T-helper 1 cell treated with Interleukin-12 subunit alpha and Interleukin-12 subunit beta and Interleukin-4 antibody, amounts not matched to agents 30 μg/mL and 1 μg/mL, for 36 hours (primary cell): ENCODE results near the gene PHKA1.
"Not testable (repeated sequence)": the region's sequence is repeated elsewhere in the genome, so short reads cannot be mapped to it uniquely, and the experiment has no call there.

ENCODE experiments used
- H3K27ac Mint-ChIP-seq: one replicate; pipeline ENCODE4 v1.8.0; 2021; ENCODE audit warnings: mild to moderate bottlenecking, mixed read lengths
- H3K27me3 Mint-ChIP-seq: one replicate; pipeline ENCODE4 v1.8.0; 2021; ENCODE audit warnings: low read depth, mixed read lengths
- H3K36me3 Mint-ChIP-seq: one replicate; pipeline ENCODE4 v1.8.0; 2021; ENCODE audit warnings: low read depth, mixed read lengths
- H3K4me1 Mint-ChIP-seq: one replicate; pipeline ENCODE4 v1.8.0; 2021; ENCODE audit warnings: low read depth, mixed read lengths
- H3K4me3 Mint-ChIP-seq: one replicate; pipeline ENCODE4 v1.8.0; 2021; ENCODE audit warnings: mild to moderate bottlenecking, moderate library complexity, mixed read lengths
- H3K9me3 Mint-ChIP-seq: one replicate; pipeline ENCODE4 v1.8.0; 2021; ENCODE audit warnings: mixed read lengths

Gene PHKA1

DNA sequence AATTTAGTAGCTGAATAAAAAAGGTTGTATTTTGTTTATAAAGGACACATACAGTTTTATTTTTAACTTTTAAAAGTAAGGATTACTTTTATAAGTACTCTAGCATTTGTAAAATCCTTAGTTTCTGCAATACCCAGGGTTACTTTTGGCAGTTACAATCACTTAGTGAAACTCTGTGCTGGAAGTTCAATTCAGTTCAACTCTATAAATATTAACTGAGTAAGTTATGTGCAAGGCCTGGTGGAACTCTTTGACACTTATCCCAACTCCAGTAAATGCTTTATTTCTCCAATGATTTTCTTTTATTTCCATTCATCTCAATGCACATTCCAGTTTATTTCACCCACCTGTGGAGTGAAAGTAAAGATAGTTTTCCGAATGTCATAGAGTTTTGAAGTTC is 78.2 kb downstream of the PHKA1 start:
- no peaks in the 10 kb centered on the region for H3K27me3 Mint-ChIP-seq

DNA sequence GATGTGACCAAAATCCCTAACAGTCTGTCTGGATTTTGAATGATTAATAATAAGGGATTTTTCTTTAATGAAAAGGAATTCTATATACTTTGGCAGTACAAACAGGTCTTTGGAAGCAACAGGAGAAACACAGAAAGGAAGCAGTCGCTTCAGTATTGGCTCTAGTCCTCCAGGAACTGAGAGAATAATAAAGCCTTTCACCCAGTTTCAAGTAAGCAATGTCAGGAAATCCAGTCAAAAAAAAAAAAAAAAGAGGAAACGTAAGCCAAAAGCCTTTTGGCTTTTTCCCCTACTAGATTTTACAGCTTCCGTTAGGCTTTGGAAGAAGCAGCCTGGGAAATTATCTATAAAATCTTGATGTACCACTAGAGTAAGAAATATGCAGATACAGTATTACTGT is 79.8 kb downstream of the PHKA1 start:
- no peaks in the 10 kb centered on the region for H3K36me3 Mint-ChIP-seq
- H3K27me3 Mint-ChIP-seq: no peaks in the 10 kb centered on the region
- H3K27ac Mint-ChIP-seq: no peak overlapping the region
- no peaks in the 10 kb centered on the region for H3K4me1 Mint-ChIP-seq
- no peak overlapping the region for H3K4me3 Mint-ChIP-seq
- H3K9me3 Mint-ChIP-seq: no peaks in the 10 kb centered on the region

More for the DNA sequence above, 78.2 kb downstream of the PHKA1 start:
- H3K4me3 Mint-ChIP-seq: no peak overlapping the region
- no peak overlapping the region for H3K27ac Mint-ChIP-seq
- H3K9me3 Mint-ChIP-seq: no peaks in the 10 kb centered on the region
- no peaks in the 10 kb centered on the region for H3K4me1 Mint-ChIP-seq
- no peaks in the 10 kb centered on the region for H3K36me3 Mint-ChIP-seq

GRCh38 chrX:72630185-72630584 is 83.9 kb downstream of the PHKA1 start:
- H3K36me3 Mint-ChIP-seq: no peaks in the 10 kb centered on the region
- H3K27me3 Mint-ChIP-seq: no peaks in the 10 kb centered on the region
- no peak overlapping the region for H3K27ac Mint-ChIP-seq

GRCh38 chrX:72624194-72624593 is 89.9 kb downstream of the PHKA1 start:
- Mint-ChIP-seq H3K27ac (no peak overlapping the region), H3K4me3 (no peak overlapping the region), H3K36me3 (no peaks in the 10 kb centered on the region), H3K9me3 (peaks cover 6% of the 10 kb centered on the region), H3K4me1 (peaks cover 15% of the 10 kb centered on the region), H3K27me3 (no peaks in the 10 kb centered on the region)

More at GRCh38 chrX:72630185-72630584, 83.9 kb downstream of the PHKA1 start:
- Mint-ChIP-seq H3K4me1 (no peaks in the 10 kb centered on the region), H3K4me3 (no peak overlapping the region), H3K9me3 (no peaks in the 10 kb centered on the region)

DNA sequence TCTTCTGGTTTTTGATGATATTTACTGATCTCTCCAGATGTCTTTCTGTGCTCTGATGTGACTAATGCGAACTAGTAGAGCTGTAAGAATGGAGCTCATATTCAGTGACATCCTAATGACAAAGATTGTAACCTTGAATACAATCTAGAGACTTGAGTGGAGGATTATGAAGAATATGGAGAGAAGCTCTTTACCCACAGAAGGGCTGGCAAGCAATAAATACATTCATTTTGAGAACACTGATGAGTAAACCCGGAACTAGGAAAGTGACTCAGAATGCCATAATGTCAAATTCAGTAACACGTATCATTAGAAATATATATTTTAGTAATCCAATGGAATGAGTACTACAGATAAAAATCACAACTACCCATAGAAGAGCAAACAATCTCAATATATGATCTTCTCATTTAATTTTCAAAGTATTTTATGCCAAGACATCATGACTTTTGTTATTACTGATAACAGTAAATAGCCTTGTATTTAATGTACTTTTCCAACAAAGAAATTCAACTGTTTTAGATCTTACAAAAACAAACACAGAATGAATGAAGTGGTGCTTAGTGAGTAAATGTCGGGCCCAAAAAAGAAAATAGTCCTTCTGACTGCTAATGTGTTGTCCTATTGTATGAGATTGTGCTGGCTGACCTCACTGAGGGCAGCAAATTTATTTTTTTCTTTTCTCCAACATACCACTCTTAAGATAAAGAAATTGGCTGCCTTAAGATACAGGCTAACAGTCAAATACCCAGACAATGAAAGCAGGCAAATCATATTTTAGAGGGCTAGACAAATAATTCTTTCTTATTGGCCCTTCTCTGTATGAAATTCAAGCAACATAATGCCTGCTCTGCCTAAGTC is 92.3 kb downstream of the PHKA1 start:
- Mint-ChIP-seq H3K27me3 (no peaks in the 10 kb centered on the region), H3K4me1 (peaks cover 15% of the 10 kb centered on the region), H3K27ac (peak overlapping the region; percentile 12), H3K9me3 (peaks cover 6% of the 10 kb centered on the region), H3K36me3 (peaks cover 2% of the 10 kb centered on the region), H3K4me3 (peak overlapping the region; percentile 23)

DNA sequence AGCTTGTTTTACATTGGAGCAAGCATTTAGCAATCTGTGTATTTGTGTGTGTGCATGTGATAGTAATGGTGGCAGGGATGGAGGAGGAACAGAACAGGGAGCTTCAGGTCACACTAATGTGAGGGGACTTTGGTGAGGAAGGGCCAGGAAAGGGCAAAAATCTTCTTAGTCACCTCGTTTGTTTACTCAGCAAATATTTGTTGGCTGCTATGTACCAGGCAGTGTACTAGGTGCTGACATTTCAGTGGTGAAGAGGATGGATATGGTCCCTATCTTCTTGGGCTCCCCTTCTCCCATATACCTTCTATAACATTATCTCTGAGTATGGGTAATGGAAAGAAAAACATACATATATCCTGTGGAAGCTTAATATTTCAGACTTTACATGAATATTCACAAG is 92.9 kb downstream of the PHKA1 start:
- Mint-ChIP-seq H3K36me3 (peaks cover 2% of the 10 kb centered on the region), H3K4me3 (peak overlapping the region; percentile 23)

DNA sequence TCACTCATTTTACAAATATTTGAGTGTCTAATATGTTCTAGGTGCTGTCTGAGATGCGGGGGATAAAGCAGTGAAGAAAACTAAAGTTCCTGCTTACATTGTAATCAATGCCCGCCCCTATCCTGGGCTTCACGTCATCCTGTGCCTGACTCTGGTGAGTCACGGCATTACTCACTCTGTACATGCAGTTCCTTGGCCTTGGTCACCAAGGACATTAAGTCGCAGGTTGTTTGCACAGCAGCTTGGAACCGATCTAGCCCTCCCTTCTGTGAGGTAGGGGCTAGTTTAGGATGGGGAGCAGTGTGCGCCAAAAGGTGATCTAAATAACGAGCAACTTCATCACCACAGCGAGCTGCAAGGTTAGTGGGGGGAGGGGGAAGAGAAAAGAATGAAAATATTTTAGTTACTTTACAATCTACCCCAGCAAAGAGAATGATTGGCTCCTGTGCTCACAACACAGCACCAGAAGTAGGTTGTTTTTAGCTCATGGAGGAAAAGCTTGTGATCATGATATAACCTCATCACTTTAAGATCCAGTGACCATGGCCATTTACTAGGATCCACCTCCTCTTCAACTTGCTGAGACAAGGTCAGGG is 93.5 kb downstream of the PHKA1 start:
- peaks cover 2% of the 10 kb centered on the region for H3K36me3 Mint-ChIP-seq
- no peaks in the 10 kb centered on the region for H3K27me3 Mint-ChIP-seq
- H3K27ac Mint-ChIP-seq: peak overlapping the region; percentile 77
- H3K9me3 Mint-ChIP-seq: peaks cover 6% of the 10 kb centered on the region
- H3K4me1 Mint-ChIP-seq: peaks cover 15% of the 10 kb centered on the region
- H3K4me3 Mint-ChIP-seq: peak overlapping the region; percentile 65

More for the DNA sequence above, 92.9 kb downstream of the PHKA1 start:
- H3K27me3 Mint-ChIP-seq: no peaks in the 10 kb centered on the region
- H3K9me3 Mint-ChIP-seq: peaks cover 6% of the 10 kb centered on the region
- peak overlapping the region; percentile 39 for H3K27ac Mint-ChIP-seq
- H3K4me1 Mint-ChIP-seq: peaks cover 15% of the 10 kb centered on the region

GRCh38 chrX:72609313-72609712 is 104.8 kb downstream of the PHKA1 start:
- Mint-ChIP-seq H3K27ac (no peak overlapping the region), H3K27me3 (no peaks in the 10 kb centered on the region), H3K9me3 (no peaks in the 10 kb centered on the region), H3K4me3 (no peak overlapping the region), H3K36me3 (peaks cover 2% of the 10 kb centered on the region), H3K4me1 (peaks cover 3% of the 10 kb centered on the region)

- Mint-ChIP-seq H3K27me3 (no peaks in the 10 kb centered on the region), H3K4me3 (no peak overlapping the region), H3K36me3 (peaks cover 2% of the 10 kb centered on the region), H3K4me1 (peaks cover 3% of the 10 kb centered on the region), H3K9me3 (no peaks in the 10 kb centered on the region), H3K27ac (peak overlapping the region; percentile 22)
Measured at GRCh38 chrX:72604705-72605104, 109.4 kb downstream of the PHKA1 start.

DNA sequence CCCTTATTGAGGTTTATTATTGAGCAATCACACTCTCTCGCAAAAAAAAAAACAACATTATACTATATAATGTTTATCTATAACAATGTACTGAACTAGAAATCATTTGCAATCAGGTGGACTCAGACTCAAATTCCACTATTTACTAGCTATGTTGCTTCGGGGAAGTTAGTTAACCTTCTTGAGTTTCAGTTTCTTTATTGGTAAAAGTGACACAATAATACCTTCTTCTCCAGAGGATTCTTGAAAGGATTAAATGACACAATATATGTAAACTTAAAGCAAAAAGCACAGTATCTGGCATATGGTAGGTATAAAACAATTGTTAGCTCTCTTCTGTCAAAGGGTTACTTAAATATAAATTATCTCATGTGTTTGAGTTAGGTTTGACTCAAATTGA is 110.0 kb downstream of the PHKA1 start:
- H3K27me3 Mint-ChIP-seq: no peaks in the 10 kb centered on the region
- no peak overlapping the region for H3K4me3 Mint-ChIP-seq
- H3K9me3 Mint-ChIP-seq: no peaks in the 10 kb centered on the region
- H3K27ac Mint-ChIP-seq: peak overlapping the region; percentile 26
- H3K4me1 Mint-ChIP-seq: peaks cover 3% of the 10 kb centered on the region
- peaks cover under 1% of the 10 kb centered on the region for H3K36me3 Mint-ChIP-seq

DNA sequence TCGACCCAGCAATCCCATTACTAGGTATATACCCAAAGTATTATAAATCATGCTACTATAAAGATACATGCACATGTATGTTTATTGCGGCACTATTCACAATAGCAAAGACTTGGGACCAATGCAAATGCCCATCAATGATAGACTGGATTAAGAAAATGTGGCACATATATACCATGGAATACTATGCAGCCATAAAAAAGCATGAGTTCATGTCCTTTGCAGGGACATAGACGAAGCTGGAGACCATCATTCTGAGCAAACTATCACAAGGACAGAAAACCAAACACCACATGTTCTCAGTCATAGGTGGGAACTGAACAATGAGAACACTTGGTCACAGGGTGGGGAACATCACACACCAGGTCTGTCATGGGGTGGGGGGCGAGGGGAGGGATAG is 123.1 kb downstream of the PHKA1 start:
- H3K9me3 Mint-ChIP-seq, H3K36me3 Mint-ChIP-seq, H3K4me3 Mint-ChIP-seq, H3K27ac Mint-ChIP-seq, H3K27me3 Mint-ChIP-seq, H3K4me1 Mint-ChIP-seq: not testable (repeated sequence)

DNA sequence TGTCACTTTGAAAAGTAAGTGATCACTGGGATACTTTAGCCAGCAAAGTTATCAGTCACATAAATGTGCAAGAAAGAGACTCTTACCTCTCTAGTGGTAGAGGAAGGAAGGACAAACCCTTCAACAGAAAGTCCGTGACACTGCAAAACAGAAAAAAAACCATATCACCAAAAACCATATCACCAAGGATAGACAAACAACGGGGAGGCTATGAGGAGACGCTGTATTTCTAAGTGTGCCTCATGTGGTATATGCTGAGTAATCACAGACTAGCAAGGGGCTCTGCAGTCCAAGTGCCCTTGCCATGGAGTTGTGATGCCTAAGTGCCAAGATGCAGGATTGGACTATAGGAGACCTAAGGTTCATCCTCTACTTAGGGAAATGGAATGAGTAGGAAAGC is 129.9 kb downstream of the PHKA1 start:
- Mint-ChIP-seq H3K4me3 (no peak overlapping the region), H3K4me1 (no peaks in the 10 kb centered on the region)

GRCh38 chrX:72576141-72576894 is 137.8 kb downstream of the PHKA1 start:
- H3K9me3 Mint-ChIP-seq: no peaks in the 10 kb centered on the region
- H3K27ac Mint-ChIP-seq: no peak overlapping the region
- H3K36me3 Mint-ChIP-seq: peaks cover 4% of the 10 kb centered on the region
- peaks cover 5% of the 10 kb centered on the region for H3K27me3 Mint-ChIP-seq
- H3K4me3 Mint-ChIP-seq: no peak overlapping the region
- H3K4me1 Mint-ChIP-seq: peaks cover 4% of the 10 kb centered on the region

More for the DNA sequence above, 129.9 kb downstream of the PHKA1 start:
- H3K9me3 Mint-ChIP-seq: no peaks in the 10 kb centered on the region
- H3K36me3 Mint-ChIP-seq: no peaks in the 10 kb centered on the region
- no peak overlapping the region for H3K27ac Mint-ChIP-seq
- H3K27me3 Mint-ChIP-seq: no peaks in the 10 kb centered on the region

DNA sequence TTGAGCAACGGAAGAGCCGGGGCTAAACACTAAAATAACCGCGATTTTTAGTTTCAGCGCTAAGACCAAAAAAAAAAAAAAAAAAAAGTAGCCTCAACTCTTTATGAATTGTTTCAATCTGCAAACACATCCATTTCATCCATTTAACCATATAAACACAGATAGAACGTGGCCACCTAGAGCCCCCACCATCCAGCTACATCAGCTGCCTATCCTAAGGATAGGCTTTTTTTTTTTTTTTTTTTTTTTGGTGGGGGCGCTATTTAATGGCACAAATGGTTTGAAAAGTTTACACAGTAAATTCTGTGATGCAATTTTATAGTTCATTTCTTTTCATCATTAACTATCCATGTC is 141.0 kb downstream of the PHKA1 start:
- H3K4me1 Mint-ChIP-seq: peaks cover 4% of the 10 kb centered on the region
- peak overlapping the region; percentile 95 for H3K4me3 Mint-ChIP-seq
- H3K36me3 Mint-ChIP-seq: peaks cover 6% of the 10 kb centered on the region
- H3K9me3 Mint-ChIP-seq: no peaks in the 10 kb centered on the region
- H3K27me3 Mint-ChIP-seq: peaks cover 5% of the 10 kb centered on the region
- peak overlapping the region; percentile 86 for H3K27ac Mint-ChIP-seq
